ENCODE results near the gene RGL1. TPM values are rescaled to one million over a fixed set of nuclear protein-coding genes. Genes with fewer than 3 reads are reported as not detected.

Gene RGL1
- total RNA-seq, 1 experiment from 2014 or later: 1.3 TPM

DNA sequence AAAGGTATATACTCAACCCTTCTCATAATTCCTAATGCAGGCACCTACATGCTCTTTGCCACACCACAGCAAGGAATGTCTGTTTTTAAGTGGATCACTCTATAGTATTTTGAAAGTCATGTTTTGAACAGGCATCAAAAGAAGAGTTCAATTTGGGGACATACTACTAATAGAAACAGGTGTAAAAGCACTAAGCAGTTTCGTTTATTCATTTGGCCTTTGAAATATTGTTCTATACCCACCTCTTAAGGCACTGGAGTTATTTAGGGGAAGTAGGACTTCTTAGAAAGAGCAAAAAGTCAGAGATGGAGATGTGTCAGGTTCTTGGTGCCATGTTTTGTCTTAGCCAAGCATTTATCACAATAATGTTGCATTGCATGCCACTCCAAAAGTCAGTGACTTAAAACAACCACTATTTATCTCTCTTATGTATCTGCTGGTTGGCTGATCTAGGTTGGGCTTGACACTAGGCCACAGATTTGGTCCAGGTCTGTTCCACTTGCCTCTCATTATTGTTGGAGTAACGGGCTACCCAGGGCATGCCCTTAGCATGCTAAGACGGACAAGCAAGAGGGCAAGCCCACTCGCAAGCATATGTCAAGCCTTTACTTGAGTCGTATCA lies 107.5 kb downstream of the RGL1 start:
- BruUV-seq (replicated peaks): no TSS peak
- ATAC-seq (no peak), DNase-seq (ENCODE audit: low read depth, low spot score) (no peak)
- Histone ChIP-seq H3K4me1 (ENCODE audit: control insufficient read depth in 1 of 2, insufficient read depth in 2 of 2, low read length in 2 of 2) (peaks cover 2 to 12% of the 10 kb centered on the region in 2 experiments; a peak in 2 of 4 replicates), H3K27ac (ENCODE audit: low read depth, low read length) (no peak overlapping the region), H3K4me3 (replicated peaks in 1 of 2; ENCODE audit: low read depth in 1 of 2, low read length in 2 of 2) (no peak overlapping the region), H3K9ac (ENCODE audit: low read length) (no peak overlapping the region), H3K9me2 (ENCODE audit: insufficient read depth) (no peaks in the 10 kb centered on the region), H3K27me3 (ENCODE audit: insufficient read depth, low read length) (no peaks in the 10 kb centered on the region), H2AFZ (ENCODE audit: low read depth, low read length, poor library complexity, severe bottlenecking) (no peak overlapping the region), H4K20me1 (ENCODE audit: insufficient read depth) (no peaks in the 10 kb centered on the region), H3K36me3 (ENCODE audit: control insufficient read depth in 1 of 2, insufficient read depth in 2 of 2, low read length in 2 of 2) (no peaks in the 10 kb centered on the region), H3K9me3 (ENCODE audit: control insufficient read depth in 1 of 2, insufficient read depth in 1 of 2, low read depth in 1 of 2, low read length in 2 of 2) (no peaks in the 10 kb centered on the region), H3K79me2 (ENCODE audit: insufficient read depth, low read length) (no peaks in the 10 kb centered on the region), H3K4me2 (ENCODE audit: low read length) (no peak overlapping the region)
- RAD21 ChIA-PET (ENCODE audit: low non-redundant PET in 1 of 2, low total read pairs in 2 of 2, uncharacterized antibody in 2 of 2, unreplicated experiment in 2 of 2): interaction anchor here in 1 of 2 experiments (0.7 kb wide), 1 partner anchor 138 kb away, joined by 4 read pairs; no protein-coding TSS in a partner anchor
- TF ChIP-seq, protein P1, sequence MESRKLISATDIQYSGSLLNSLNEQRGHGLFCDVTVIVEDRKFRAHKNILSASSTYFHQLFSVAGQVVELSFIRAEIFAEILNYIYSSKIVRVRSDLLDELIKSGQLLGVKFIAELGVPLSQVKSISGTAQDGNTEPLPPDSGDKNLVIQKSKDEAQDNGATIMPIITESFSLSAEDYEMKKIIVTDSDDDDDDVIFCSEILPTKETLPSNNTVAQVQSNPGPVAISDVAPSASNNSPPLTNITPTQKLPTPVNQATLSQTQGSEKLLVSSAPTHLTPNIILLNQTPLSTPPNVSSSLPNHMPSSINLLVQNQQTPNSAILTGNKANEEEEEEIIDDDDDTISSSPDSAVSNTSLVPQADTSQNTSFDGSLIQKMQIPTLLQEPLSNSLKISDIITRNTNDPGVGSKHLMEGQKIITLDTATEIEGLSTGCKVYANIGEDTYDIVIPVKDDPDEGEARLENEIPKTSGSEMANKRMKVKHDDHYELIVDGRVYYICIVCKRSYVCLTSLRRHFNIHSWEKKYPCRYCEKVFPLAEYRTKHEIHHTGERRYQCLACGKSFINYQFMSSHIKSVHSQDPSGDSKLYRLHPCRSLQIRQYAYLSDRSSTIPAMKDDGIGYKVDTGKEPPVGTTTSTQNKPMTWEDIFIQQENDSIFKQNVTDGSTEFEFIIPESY (IDR thresholded peaks at IDR 0.05; ENCODE audit: extremely low read depth, insufficient replicate concordance, low read length): no peak
- TF ChIP-seq POLR2A (IDR thresholded peaks at IDR 0.05; ENCODE audit: borderline replicate concordance, extremely low read depth, insufficient read depth, insufficient read length) (no peak), CBX3 (IDR thresholded peaks at IDR 0.05; ENCODE audit: low read depth) (no peak), SIN3A (IDR thresholded peaks at IDR 0.05; ENCODE audit: low read depth) (no peak), RAD21 (IDR thresholded peaks at IDR 0.05; ENCODE audit: low read depth) (no peak), POLR2AphosphoS5 (IDR thresholded peaks at IDR 0.05; ENCODE audit: low read depth, low read length) (no peak), SRF (IDR thresholded peaks at IDR 0.05; ENCODE audit: low read depth) (no peak), TCF7L2 (IDR thresholded peaks at IDR 0.05; ENCODE audit: borderline replicate concordance, extremely low read depth, insufficient read depth, insufficient read length) (no peak), EZH2 (IDR thresholded peaks at IDR 0.05) (no peak), ZFX (IDR thresholded peaks at IDR 0.05) (no peak), JUND (IDR thresholded peaks at IDR 0.05) (no peak), FOSL1 (IDR thresholded peaks at IDR 0.05; ENCODE audit: low read depth) (no peak), ZNF274 (IDR thresholded peaks at IDR 0.05; ENCODE audit: low read depth, low read length) (no peak), REST (IDR thresholded peaks at IDR 0.05; ENCODE audit: low read depth) (no peak), ELF1 (IDR thresholded peaks at IDR 0.05; ENCODE audit: borderline replicate concordance, low read depth) (no peak)
- TF ChIP-seq, protein P2, sequence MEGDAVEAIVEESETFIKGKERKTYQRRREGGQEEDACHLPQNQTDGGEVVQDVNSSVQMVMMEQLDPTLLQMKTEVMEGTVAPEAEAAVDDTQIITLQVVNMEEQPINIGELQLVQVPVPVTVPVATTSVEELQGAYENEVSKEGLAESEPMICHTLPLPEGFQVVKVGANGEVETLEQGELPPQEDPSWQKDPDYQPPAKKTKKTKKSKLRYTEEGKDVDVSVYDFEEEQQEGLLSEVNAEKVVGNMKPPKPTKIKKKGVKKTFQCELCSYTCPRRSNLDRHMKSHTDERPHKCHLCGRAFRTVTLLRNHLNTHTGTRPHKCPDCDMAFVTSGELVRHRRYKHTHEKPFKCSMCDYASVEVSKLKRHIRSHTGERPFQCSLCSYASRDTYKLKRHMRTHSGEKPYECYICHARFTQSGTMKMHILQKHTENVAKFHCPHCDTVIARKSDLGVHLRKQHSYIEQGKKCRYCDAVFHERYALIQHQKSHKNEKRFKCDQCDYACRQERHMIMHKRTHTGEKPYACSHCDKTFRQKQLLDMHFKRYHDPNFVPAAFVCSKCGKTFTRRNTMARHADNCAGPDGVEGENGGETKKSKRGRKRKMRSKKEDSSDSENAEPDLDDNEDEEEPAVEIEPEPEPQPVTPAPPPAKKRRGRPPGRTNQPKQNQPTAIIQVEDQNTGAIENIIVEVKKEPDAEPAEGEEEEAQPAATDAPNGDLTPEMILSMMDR (IDR thresholded peaks at IDR 0.05 in 2 of 3, conservative IDR thresholded peaks at IDR 0.05 in 1 of 3; ENCODE audit: borderline replicate concordance in 1 of 3, insufficient read depth in 1 of 3, low read depth in 2 of 3, low read length in 2 of 3): no peak
- POLR2A ChIA-PET: no interaction called here
- CTCF ChIA-PET: no interaction called here
- intact Hi-C loops (cut with micrococcal nuclease): loop anchor here (10.0 kb wide), 2 partner anchors 228 to 752 kb away; no protein-coding TSS in a partner anchor
